Measurements from ENCODE around the gene HMCN2.

Gene HMCN2

DNA sequence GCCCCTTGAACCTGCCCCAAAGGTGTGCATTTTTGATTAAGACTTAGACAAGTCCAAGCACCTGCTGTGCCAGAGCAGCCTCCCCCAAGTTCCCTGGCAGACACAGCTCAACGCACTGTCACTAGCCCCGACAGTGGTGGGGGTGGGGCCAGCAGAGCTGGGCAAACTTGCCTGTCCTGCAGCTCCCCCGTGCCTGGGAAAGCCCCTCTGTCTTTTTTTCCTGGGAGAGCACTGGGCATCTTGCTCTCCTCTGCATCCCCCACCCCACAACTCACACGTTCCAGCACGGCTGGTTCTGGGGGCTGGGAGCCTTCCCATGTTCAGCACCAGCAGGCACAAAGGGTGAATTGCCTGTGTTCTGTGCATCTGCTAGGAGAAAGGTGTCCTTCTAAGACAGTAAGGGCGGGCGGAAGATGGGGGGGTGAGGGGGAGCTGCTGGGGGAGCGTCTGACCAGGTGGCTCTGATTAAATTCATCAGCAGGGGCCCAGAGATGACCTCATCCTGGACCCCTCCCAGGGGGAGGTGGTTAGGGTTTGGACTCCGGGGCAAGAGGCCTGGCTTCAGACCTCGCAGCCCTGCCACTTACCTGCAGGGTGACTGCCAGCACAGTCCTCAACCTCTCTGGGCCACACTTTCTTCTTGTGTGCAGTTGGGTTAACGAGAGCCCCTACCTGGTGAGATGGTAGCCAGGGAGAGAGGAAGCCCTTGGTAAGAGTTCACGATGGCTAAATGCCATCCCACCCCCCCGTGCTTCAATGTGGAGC, 23.5 kb downstream of the HMCN2 start:
- DNase-seq (ENCODE audit: low read depth) = no peak
- no peak overlapping the region for H3K4me3 ChIP-seq (ENCODE audit: control insufficient read depth, low read depth, low read length)
- no peak for TF ChIP-seq CTCF (IDR thresholded peaks at IDR 0.05; ENCODE audit: control insufficient read depth, insufficient read depth, low read depth, low read length, missing control alignments)

DNA sequence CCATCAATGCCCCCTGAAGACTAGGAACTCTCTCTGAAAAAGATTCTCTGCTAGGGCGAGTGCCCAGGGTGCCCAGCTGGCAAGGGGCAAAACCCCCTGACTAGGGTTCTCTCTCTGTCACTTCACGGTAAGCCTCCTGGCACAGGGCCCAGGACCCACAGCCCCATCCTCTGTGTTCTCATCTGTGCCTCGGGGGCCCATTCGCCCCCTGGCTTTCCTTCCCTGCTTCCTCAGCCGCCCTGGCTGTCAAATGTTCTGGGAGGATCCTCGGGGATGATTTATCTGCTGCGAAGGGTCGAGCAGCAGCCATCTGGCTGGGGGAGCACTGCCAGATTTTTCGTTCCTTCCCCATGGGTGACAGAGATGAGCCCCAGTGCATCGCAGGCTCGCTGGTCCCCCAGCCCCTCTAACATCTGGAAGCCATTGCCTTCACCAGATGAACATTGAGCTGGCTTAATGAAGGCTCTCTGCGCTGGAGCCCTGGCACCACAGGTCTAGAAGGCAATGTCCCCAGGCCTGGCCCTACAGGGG, 24.2 kb downstream of the HMCN2 start:
- no peak for TF ChIP-seq CTCF (IDR thresholded peaks at IDR 0.05; ENCODE audit: control insufficient read depth, insufficient read depth, low read depth, low read length, missing control alignments)
- H3K4me3 ChIP-seq (ENCODE audit: control insufficient read depth, low read depth, low read length) = no peak overlapping the region
- no peak for DNase-seq (ENCODE audit: low read depth)

DNA sequence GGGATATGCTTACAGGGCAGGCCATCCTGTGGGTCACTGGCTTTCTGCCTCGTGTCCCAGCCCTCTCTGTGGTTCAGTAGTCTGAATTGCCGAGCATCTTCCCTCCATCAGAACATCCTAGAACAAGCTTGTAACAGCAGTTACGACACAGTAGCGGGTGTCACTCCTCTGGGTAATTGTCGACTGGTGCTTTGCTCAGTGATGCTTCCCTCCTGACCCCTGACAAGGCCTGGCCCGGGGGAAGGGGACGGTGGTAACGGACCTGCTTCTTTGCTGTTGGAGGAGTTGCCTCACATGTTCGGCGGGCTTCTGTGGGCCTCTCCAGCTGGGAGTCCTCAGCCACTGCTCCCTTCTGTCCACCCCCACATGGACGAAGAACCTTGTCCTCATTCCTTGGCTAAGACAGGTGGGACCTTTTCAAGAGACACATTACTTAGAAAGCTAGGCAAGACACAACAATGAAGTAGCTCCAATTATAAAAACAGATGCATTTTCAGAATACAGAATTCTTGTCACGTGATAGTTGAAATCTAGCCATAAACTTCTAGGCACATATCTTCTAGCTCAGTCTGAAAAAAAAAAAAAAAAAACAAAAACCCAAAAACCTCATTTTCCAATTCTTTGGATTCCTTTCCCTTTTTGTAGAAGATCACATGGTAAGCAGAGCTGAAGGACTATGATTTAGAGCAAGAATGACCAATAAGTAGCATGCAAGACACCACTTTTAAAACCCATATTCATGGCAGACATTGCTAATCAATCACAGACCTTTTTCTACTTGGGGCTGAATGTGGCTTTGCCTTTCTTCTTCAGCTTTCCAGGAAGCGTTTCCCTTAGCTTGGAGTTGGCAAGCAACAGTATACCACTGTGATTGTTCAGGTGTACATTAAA, 25.0 kb downstream of the HMCN2 start:
- H3K4me3 ChIP-seq (ENCODE audit: control insufficient read depth, low read depth, low read length) = no peak overlapping the region
- DNase-seq (ENCODE audit: low read depth) = no peak
- no peak for TF ChIP-seq CTCF (IDR thresholded peaks at IDR 0.05; ENCODE audit: control insufficient read depth, insufficient read depth, low read depth, low read length, missing control alignments)

DNA sequence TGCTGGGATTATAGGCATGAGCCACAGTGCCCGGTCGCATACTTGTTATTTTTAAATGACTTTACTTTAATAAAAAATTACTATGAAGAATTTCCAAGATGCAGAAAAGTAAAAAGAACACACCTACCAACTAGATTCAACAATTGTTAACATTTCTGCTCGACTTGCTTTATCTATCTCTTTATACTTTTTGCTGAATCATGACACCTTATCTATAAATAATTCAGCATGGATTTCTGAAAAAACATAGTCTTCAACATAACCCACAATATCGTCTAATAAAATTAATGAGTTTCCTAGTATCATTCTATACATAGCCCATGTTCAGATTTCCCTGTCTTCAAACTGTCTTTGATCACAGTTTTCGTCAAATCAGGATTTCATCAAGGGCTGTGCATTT, 25.9 kb downstream of the HMCN2 start:
- DNase-seq (ENCODE audit: low read depth) = no peak
- TF ChIP-seq CTCF (IDR thresholded peaks at IDR 0.05; ENCODE audit: control insufficient read depth, insufficient read depth, low read depth, low read length, missing control alignments) = no peak
- no peak overlapping the region for H3K4me3 ChIP-seq (ENCODE audit: control insufficient read depth, low read depth, low read length)

DNA sequence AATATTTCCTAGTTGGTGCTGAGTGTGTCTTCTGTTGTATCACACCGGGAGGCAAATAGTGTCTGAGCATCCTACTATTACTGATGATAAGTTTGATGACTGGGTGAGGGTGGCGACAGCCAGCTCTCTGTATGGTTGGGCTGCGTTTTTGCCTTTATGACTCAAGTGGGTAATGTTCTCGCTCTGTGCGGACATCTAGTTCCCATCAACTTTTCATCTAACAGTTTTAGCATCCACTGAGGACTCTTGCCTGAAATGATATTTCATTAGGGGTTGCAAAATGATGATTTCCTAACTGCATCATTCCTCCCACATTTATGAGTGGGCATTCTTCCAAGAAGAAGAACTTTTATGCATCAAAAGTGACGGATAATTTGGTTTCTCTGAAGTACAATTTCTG, 26.5 kb downstream of the HMCN2 start:
- DNase-seq (ENCODE audit: low read depth) = peak; percentile 21
- no peak for TF ChIP-seq CTCF (IDR thresholded peaks at IDR 0.05; ENCODE audit: control insufficient read depth, insufficient read depth, low read depth, low read length, missing control alignments)
- no peak overlapping the region for H3K4me3 ChIP-seq (ENCODE audit: control insufficient read depth, low read depth, low read length)

DNA sequence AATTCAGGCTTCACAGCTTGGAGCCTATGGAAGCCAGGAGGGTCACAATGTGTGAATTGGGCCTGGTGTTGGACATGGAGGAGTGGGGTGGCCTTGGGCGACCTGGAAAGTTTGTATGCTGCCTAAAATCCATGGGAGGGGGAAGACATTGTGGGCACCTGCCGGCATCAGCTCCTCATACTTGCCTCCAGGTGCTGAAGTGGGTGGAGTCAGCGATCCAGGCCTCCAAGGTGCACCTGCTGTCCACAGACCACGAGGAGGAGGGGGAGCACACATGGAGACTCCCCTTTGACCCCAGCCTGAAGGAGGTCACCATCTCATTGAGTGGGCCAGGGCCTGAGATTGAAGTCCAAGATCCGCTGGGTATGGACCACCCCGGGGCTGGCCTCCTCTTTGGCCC, 29.1 kb downstream of the HMCN2 start:
- H3K4me3 ChIP-seq (ENCODE audit: control insufficient read depth, low read depth, low read length) = no peak overlapping the region
- DNase-seq (ENCODE audit: low read depth) = no peak
- no peak for TF ChIP-seq CTCF (IDR thresholded peaks at IDR 0.05; ENCODE audit: control insufficient read depth, insufficient read depth, low read depth, low read length, missing control alignments)
